Measurements from ENCODE around the gene PATJ. TPM values are rescaled to one million over a fixed set of nuclear protein-coding genes. Genes with fewer than 3 reads are reported as not detected.

PATJ gene
- total RNA-seq, 4 donors from 2014 or later: 10.6 to 44.8 (median 26.1) TPM

DNA sequence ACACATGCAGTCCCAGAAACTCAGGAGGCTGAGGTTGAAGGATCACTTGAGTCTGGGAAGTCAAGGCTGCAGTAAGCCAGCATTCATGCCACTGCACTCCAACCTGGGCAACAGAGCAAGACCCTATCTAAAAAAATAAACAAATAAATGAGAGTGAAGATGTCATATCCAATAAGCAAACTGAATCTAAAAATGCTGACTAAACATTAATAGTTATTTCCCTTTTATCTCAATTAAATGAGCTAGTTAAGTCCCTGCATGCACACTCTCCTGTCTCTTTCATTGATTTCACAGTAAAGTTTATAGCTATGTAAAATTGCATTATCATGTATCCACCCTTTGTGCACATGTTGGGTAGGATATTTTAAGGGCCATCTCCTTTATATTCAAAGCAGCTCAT, 371.2 kb downstream of the PATJ start:
- H3K4me3 ChIP-seq: no peak overlapping the region
- no peak overlapping the region for H3K27ac ChIP-seq
- TF ChIP-seq POLR2A (IDR thresholded peaks at IDR 0.05): no peak
- TF ChIP-seq, protein P1, sequence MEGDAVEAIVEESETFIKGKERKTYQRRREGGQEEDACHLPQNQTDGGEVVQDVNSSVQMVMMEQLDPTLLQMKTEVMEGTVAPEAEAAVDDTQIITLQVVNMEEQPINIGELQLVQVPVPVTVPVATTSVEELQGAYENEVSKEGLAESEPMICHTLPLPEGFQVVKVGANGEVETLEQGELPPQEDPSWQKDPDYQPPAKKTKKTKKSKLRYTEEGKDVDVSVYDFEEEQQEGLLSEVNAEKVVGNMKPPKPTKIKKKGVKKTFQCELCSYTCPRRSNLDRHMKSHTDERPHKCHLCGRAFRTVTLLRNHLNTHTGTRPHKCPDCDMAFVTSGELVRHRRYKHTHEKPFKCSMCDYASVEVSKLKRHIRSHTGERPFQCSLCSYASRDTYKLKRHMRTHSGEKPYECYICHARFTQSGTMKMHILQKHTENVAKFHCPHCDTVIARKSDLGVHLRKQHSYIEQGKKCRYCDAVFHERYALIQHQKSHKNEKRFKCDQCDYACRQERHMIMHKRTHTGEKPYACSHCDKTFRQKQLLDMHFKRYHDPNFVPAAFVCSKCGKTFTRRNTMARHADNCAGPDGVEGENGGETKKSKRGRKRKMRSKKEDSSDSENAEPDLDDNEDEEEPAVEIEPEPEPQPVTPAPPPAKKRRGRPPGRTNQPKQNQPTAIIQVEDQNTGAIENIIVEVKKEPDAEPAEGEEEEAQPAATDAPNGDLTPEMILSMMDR (IDR thresholded peaks at IDR 0.05): no peak
- H3K36me3 ChIP-seq: no peaks in the 10 kb centered on the region
- DNase-seq: no peak
- no peaks in the 10 kb centered on the region for H3K4me1 ChIP-seq
- H3K27me3 ChIP-seq: no peaks in the 10 kb centered on the region
- intact Hi-C loops (cut with DNase I; ENCODE audit: low total_unique reads): no loop called here
- no peaks in the 10 kb centered on the region for H3K9me3 ChIP-seq

DNA sequence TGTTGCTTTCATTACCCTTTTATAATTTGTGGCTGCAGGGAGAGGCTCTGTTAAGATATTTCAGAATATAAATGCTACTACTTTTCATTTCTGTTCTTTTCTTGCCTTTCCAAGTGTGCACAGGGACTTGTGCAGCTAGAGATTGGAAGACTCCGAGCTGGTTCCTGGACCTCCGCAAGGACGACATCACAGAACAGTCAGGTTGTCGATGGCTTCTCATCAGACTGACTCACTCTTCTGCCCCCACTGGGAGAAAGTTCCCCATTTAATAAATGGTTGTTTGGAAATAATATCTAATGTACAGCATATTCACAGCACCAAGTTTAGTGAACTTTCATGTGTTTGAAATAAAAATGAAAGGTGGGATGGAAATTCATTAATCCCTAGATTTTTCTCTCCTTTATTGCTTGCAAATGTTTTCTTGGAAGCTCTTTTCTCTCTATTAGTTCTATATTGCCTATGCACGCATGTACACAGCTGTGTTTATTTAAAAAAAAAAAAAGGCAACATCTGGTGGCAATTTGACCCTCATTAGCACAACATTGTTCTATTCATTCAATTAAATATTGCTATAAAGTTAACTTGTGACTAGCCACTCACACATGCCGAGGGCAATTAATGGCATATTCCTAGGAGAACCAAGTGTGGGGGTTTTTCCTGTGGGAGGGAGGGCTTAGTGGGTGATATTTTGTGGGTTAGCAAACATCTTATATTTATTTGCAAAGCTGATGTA, 374.9 kb downstream of the PATJ start:
- no peak overlapping the region for H3K27ac ChIP-seq
- H3K4me3 ChIP-seq: no peak overlapping the region
- H3K27me3 ChIP-seq: no peaks in the 10 kb centered on the region
- H3K36me3 ChIP-seq: no peaks in the 10 kb centered on the region
- H3K9me3 ChIP-seq: no peaks in the 10 kb centered on the region
- no peak for TF ChIP-seq POLR2A (IDR thresholded peaks at IDR 0.05)
- TF ChIP-seq, protein P1 (IDR thresholded peaks at IDR 0.05): no peak
- DNase-seq: no peak
- no peaks in the 10 kb centered on the region for H3K4me1 ChIP-seq
- intact Hi-C loops (cut with DNase I; ENCODE audit: low total_unique reads): no loop called here

DNA sequence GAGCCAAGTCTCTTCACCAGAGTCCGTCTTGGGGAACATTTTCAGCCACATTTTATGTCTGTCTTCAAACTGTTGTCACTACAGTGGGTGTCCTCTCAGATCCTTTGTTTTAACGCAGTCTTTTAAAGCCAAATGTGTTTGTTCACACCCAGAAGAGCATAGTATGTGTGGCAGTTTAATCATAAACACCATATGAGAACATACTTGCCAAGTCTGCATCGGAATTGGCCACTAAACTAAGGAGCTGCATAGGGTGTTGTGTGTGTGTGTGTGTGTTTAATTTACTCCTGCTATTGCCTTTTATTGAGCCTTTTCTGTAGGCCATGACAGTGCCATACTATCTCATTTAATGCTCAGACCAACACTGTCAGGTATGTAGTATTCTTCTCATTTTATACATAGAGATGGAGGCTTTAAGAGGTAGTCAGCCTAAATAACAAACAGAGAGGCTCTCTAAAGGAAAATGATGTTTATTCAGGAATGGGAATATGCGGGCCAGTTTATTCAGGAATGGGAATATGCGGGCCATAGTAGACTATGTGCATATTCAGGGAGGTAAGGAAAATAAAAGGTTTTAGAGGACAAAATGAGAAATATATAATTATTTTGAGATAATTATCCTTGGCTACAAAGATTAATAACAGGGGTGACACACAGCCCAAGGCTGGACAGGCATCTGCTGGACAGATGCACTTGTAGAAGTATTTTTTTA, 384.5 kb downstream of the PATJ start:
- Histone ChIP-seq H3K4me3 (no peak overlapping the region), H3K27ac (no peak overlapping the region), H3K27me3 (no peaks in the 10 kb centered on the region), H3K36me3 (no peaks in the 10 kb centered on the region), H3K9me3 (no peaks in the 10 kb centered on the region), H3K4me1 (no peaks in the 10 kb centered on the region)
- TF ChIP-seq, protein P1 (IDR thresholded peaks at IDR 0.05): no peak
- intact Hi-C loops (cut with DNase I; ENCODE audit: low total_unique reads): no loop called here
- DNase-seq: no peak

DNA sequence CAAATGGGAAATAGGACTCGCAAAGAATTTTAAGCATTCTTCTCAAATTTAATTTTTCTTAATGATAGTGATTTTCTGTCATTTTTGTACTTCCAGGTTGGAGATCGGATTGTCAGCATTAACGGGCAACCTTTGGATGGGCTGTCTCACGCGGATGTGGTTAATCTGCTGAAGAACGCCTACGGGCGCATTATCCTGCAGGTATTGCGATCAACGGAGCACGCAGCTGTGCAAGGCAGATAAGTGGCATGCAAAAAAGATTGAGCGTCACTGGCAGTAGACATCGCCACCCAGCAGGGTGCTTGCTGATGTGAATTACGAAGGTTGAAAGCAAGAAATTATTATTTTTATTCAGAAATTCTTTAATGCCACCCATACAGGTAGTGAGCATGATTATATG, 386.5 kb downstream of the PATJ start:
- Histone ChIP-seq H3K27me3 (no peaks in the 10 kb centered on the region), H3K36me3 (no peaks in the 10 kb centered on the region), H3K4me3 (no peak overlapping the region), H3K27ac (no peak overlapping the region), H3K9me3 (no peaks in the 10 kb centered on the region), H3K4me1 (no peaks in the 10 kb centered on the region)
- TF ChIP-seq POLR2A (IDR thresholded peaks at IDR 0.05): no peak
- TF ChIP-seq, protein P1 (IDR thresholded peaks at IDR 0.05): no peak
- no peak for DNase-seq
- intact Hi-C loops (cut with DNase I; ENCODE audit: low total_unique reads): no loop called here

DNA sequence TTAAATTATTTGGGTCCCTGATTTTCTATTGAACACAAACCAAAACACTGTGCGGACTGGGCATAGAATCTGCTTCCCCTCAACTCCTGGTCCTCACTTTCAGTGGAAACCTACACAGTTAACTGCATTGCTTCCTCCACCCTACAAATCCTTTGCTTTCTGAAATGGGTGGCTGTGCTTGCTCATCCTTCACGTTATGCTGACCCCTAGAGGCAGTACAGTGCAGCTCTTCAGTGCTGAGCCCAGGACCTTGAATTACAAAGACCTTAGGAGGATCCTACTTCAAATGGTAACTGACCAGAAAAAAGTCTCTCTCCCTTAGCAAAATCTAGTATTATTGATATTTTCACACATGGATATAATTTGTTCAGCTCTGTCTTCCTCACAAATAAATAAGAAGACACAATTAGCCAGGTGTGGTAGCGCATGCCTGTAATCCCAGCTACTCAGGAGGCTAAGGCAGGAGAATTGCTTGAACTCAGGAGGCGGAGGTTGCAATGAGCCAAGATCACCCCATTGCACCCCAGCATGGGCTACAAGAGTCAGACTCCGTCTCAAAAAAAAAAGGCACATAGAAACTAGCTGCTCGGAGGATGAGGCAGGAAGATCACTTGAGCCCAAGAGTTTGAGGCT, 388.9 kb downstream of the PATJ start:
- no peaks in the 10 kb centered on the region for H3K9me3 ChIP-seq
- H3K27me3 ChIP-seq: no peaks in the 10 kb centered on the region
- H3K36me3 ChIP-seq: no peaks in the 10 kb centered on the region
- no peak for TF ChIP-seq POLR2A (IDR thresholded peaks at IDR 0.05)
- TF ChIP-seq, protein P1 (IDR thresholded peaks at IDR 0.05): peak; percentile 26 to 53 (median 40)
- H3K4me1 ChIP-seq: no peaks in the 10 kb centered on the region
- H3K27ac ChIP-seq: no peak overlapping the region
- DNase-seq: peak in 1 of 2 donors; percentile 23
- intact Hi-C loops (cut with DNase I; ENCODE audit: low total_unique reads): no loop called here
- no peak overlapping the region for H3K4me3 ChIP-seq
